Heart left ventricle (tissue), 13 donors: ENCODE results near the gene BARHL1.

ENCODE experiments used
- CTCF ChIP-seq, 12 donors: fragments of 200-600 bp; sonication (generic) in 4 of 12; IDR thresholded peaks; one replicate each; pipeline versions ENCODE4 v1.5.0 to v1.8.0; 2018 to 2022; ENCODE audit warnings: antibody characterized with exemption in 12 of 12, mild to moderate bottlenecking in 5 of 12
- POLR2A ChIP-seq, 2 donors: fragments of 450-650 bp; IDR thresholded peaks; one replicate each; pipeline ENCODE4 v1.6.1; 2017; ENCODE audit warnings: antibody characterized with exemption in 2 of 2, mild to moderate bottlenecking in 2 of 2, moderate library complexity in 2 of 2
- donor health status: ischemic (EF 13 %, LVEDD 7.1; RV severe dilation, severe dysfunction).
- donor health status: DM: no; HTN: yes; CAD: no.
- donor health status: DM: no; HTN: no; CAD: no.
- donor health status: ischemic (EF 25% LVEDD 6.9; RV normal size, moderate dysfunction).
- donor health status: ischemic (EF 25% LVEDD 5.7; RV mildly dilated, moderate dysfunction).
- donor health status: ischemic (EF 35%, LVEDD 5.7; RV mildly dilated, moderate dysfunction).
- donor health status: nonischemic (EF 11% LVEDD 7.7; RV severe dilation, severe dysfunction).
- donor health status: DM: yes; HTN: yes; CAD: no.
- donor health status: PGD.
- donor health status: ischemic (EF 29% LVEDD 5.4; RV normal size, mild dysfunction).
- donor health status: nonischemic (EF 23%, LVEDD 6.1; RV moderate dilation, normal function).

- no peak for TF ChIP-seq CTCF (IDR thresholded peaks at IDR 0.05)
- no peak for TF ChIP-seq POLR2A (IDR thresholded peaks at IDR 0.05)
Measured at GRCh38 chr9:132556235-132556634, 26.2 kb upstream of the BARHL1 start.
